ENCODE measurements around the gene LST1. TPM values are rescaled to one million over a fixed set of nuclear protein-coding genes. Genes with fewer than 3 reads are reported as not detected.

LST1 gene
- total and polyA plus RNA-seq, 2 of the 8 experiments (the other 6 are each of a cell fraction or from before 2014, with no cell fraction given), result not detected

DNA sequence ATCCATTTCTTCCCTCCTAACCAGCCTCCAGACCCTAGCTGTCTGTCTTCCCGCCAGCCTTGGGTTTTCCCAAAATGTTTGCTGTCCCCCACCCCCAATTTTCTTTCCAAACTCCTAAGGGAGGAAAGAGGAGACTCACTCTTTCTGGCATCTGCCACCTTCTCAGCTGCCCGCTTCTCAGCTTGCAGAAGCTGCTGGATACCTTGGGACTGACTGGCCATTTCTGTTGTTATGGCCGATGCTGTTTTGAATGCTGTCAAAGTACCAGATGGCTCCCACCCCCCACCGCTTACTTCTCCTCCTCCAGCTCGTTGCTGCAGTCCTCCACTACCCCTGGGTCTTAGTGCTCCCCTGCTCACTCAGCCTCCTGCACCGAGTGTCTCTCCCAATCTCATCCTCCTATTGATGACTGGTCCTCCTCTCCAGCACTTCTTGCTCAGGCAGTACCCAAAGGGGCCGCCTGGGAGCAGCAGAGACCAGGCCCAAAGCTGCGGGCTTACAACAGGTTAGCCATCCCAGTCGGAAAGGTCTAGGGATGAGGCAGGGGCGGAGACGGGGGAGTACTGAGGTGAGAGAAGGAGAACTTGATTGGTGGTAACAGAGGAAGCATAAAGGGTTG is 39.6 kb upstream of the LST1 start, which contains the start of gene ATP6V1G2 (continued):
- TF ChIP-seq CBX8 (IDR thresholded peaks at IDR 0.05; ENCODE audit: borderline replicate concordance, low read depth, low read length), result no peak
- TF ChIP-seq, protein P1, sequence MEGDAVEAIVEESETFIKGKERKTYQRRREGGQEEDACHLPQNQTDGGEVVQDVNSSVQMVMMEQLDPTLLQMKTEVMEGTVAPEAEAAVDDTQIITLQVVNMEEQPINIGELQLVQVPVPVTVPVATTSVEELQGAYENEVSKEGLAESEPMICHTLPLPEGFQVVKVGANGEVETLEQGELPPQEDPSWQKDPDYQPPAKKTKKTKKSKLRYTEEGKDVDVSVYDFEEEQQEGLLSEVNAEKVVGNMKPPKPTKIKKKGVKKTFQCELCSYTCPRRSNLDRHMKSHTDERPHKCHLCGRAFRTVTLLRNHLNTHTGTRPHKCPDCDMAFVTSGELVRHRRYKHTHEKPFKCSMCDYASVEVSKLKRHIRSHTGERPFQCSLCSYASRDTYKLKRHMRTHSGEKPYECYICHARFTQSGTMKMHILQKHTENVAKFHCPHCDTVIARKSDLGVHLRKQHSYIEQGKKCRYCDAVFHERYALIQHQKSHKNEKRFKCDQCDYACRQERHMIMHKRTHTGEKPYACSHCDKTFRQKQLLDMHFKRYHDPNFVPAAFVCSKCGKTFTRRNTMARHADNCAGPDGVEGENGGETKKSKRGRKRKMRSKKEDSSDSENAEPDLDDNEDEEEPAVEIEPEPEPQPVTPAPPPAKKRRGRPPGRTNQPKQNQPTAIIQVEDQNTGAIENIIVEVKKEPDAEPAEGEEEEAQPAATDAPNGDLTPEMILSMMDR (IDR thresholded peaks at IDR 0.05; ENCODE audit: control extremely low read depth in 1 of 3, insufficient read depth in 1 of 3, low read depth in 1 of 3, low read length in 3 of 3), result peak; percentile 94 to 99 (median 97)
- TF ChIP-seq TAF1 (IDR thresholded peaks at IDR 0.05; ENCODE audit: low read depth, low read length), result peak; percentile 73
- TF ChIP-seq, protein P2, sequence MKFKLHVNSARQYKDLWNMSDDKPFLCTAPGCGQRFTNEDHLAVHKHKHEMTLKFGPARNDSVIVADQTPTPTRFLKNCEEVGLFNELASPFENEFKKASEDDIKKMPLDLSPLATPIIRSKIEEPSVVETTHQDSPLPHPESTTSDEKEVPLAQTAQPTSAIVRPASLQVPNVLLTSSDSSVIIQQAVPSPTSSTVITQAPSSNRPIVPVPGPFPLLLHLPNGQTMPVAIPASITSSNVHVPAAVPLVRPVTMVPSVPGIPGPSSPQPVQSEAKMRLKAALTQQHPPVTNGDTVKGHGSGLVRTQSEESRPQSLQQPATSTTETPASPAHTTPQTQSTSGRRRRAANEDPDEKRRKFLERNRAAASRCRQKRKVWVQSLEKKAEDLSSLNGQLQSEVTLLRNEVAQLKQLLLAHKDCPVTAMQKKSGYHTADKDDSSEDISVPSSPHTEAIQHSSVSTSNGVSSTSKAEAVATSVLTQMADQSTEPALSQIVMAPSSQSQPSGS (IDR thresholded peaks at IDR 0.05; ENCODE audit: low read length), result 0 out of 2 replicates have a peak, but pooled peaks have one; percentile 21
- TF ChIP-seq ASH2L (IDR thresholded peaks at IDR 0.05; ENCODE audit: low read length), result no peak
- TF ChIP-seq RNF2 (IDR thresholded peaks at IDR 0.05; ENCODE audit: borderline replicate concordance, low read depth, low read length, missing control alignments, poor library complexity, severe bottlenecking), result no peak
- TF ChIP-seq YY1 (IDR thresholded peaks at IDR 0.05; ENCODE audit: low read depth, low read length), result peak; percentile 87
- TF ChIP-seq CBX5 (IDR thresholded peaks at IDR 0.05; ENCODE audit: low read depth, low read length), result no peak
- TF ChIP-seq SRF (IDR thresholded peaks at IDR 0.05; ENCODE audit: low read depth, low read length), result no peak
- peak; percentile 58 for TF ChIP-seq NANOG (IDR thresholded peaks at IDR 0.05; ENCODE audit: insufficient read depth, low read depth, low read length, poor library complexity, severe bottlenecking)
- TF ChIP-seq TEAD4 (IDR thresholded peaks at IDR 0.05; ENCODE audit: low read depth, low read length), result no peak
- TF ChIP-seq TCF12 (IDR thresholded peaks at IDR 0.05; ENCODE audit: low read depth, low read length), result 0 out of 2 replicates have a peak, but pooled peaks have one; percentile 30
- peak; percentile 72; the same call in 1 of the 2 replicates for TF ChIP-seq EGR1 (IDR thresholded peaks at IDR 0.05; ENCODE audit: borderline replicate concordance, low read depth, low read length)
- peak; percentile 81 for TF ChIP-seq KDM5A (IDR thresholded peaks at IDR 0.05; ENCODE audit: low read length)
- TF ChIP-seq SP4 (IDR thresholded peaks at IDR 0.05; ENCODE audit: low read length), result peak; percentile 56; the same call in 1 of the 2 replicates
- TF ChIP-seq HDAC2 (IDR thresholded peaks at IDR 0.05; ENCODE audit: borderline replicate concordance in 1 of 2, low read depth in 2 of 2, low read length in 2 of 2), result peak in 1 of 2 experiments; percentile 80; a peak in 1 of 4 replicates
- 0 out of 2 replicates have a peak, but pooled peaks have one; percentile 43 for TF ChIP-seq TBP (IDR thresholded peaks at IDR 0.05; ENCODE audit: low read depth, low read length)
